ENCODE results near the gene SEMA6A.

Gene SEMA6A, protein sequence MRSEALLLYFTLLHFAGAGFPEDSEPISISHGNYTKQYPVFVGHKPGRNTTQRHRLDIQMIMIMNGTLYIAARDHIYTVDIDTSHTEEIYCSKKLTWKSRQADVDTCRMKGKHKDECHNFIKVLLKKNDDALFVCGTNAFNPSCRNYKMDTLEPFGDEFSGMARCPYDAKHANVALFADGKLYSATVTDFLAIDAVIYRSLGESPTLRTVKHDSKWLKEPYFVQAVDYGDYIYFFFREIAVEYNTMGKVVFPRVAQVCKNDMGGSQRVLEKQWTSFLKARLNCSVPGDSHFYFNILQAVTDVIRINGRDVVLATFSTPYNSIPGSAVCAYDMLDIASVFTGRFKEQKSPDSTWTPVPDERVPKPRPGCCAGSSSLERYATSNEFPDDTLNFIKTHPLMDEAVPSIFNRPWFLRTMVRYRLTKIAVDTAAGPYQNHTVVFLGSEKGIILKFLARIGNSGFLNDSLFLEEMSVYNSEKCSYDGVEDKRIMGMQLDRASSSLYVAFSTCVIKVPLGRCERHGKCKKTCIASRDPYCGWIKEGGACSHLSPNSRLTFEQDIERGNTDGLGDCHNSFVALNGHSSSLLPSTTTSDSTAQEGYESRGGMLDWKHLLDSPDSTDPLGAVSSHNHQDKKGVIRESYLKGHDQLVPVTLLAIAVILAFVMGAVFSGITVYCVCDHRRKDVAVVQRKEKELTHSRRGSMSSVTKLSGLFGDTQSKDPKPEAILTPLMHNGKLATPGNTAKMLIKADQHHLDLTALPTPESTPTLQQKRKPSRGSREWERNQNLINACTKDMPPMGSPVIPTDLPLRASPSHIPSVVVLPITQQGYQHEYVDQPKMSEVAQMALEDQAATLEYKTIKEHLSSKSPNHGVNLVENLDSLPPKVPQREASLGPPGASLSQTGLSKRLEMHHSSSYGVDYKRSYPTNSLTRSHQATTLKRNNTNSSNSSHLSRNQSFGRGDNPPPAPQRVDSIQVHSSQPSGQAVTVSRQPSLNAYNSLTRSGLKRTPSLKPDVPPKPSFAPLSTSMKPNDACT

DNA sequence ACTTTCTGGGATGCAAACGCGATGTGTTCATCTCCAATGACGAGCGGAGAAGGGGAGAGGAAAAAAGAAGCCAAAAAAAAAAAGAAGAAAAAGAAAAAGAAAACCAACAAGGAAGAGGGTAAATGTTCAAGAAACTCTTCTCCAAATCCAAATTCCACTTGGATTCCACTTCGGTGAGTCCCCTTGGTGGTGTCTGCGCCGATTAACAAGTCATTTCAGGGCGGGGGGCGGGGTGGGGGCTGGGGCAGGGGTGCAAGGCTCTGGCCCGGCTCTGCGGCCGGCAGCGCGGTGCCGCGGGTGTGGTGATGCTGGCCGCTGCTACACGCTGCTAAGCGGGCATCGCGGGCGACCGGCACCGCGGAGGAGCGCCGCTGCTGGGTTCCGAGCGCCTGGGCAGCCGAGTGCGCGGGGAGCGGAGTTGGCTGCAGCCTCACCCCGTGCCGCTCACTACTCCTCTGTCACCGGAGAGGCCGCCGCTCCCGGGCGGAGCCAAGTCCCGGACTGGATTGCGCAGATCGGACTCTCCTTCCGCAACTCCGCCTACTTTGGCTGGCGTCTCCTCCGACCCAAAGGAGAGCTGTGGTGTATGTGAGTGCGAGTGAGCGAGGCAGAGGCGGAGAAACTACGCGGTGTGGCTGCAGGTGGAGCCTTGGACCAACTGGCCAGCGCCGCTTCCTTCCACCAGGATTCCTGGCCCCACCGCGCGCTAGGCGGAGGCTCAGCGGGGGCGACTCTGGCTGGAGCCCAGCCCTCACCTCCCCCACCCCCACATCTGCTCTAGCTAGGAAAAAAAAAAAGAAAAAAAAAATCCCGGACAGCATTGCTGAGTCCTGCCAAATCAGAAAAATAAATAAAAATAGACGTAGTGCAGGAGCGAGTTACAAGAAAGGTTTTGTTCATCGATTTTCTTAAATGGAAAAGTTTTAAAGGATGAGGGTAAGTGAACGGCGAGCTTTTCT is at the start of gene SEMA6A:
TSS of gene SEMA6A (minus strand) at position 457 of the 959 bp plus-strand sequence. CDS start 69,879 bp downstream, outside the sequence.
- peak; percentile 99 for DNase-seq

DNA sequence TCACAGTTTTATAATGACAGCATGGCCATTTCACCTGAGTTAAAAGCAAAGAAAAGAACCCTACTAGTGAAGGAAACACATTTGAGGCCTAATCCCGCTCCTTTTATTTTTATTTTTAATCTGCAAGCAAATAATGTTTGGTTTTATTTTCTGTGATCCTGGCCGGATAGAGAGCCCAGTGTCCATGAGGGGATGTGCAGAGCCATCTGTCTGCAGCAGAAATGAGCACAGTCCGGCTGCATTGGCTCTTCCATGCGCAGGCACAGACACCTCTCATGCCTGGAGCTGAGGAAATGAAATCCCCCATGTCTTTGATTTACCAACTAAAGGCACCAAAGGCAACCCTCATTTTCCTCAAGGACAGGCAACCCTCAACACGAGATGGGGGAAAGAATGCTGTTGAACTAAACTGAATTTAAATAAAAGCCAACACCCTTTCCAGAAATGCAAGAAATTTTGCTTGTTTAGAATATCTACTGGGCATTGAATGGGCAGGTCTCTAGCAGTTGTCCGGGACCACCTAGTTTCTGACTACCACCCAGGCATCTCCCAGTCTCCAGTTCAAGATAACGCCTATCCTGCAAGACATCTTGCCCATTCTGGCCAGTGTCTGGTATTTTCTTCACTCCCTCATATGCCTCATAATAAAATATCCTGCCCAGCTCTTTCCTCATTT is 47.9 kb upstream of the SEMA6A start:
- DNase-seq: no peak

DNA sequence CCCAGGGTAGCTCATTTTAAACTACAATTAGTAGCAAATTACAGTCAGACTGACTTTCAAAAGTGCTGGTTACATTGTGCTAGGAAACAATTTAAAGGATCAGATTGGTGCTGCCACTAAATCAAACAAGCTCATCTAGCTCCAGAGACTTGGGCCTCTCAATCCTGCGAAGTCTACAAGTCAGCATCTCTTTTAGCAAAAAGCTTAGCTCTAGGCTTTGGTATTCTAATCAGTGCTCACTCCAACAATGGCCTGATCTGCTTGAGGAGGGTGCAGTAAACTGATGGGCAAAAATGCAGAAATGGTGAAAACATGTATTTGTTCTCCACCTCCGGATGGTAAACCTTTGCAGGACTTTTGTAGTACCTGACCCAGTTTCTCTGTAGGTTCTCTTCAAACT is 47.0 kb upstream of the SEMA6A start:
- DNase-seq: no peak

DNA sequence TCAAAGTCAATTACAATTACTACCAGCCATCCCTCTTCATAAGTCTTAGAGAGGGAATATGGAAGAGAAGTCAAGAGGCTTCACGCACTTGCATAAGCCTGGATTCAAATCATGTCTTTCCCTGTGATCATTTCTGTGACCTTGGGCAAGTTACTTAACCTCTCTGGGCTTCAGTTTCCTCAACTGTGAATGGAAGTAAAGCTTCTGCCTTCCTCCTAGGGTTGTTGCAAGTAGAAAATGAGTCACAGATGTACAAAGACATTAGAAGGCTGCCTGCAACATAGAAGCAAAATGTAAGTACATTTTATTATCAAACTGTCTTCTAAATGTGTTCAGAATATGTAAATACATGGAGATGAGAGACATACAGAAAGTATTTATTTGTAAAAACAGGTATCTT is 42.3 kb upstream of the SEMA6A start:
- no peak for DNase-seq

DNA sequence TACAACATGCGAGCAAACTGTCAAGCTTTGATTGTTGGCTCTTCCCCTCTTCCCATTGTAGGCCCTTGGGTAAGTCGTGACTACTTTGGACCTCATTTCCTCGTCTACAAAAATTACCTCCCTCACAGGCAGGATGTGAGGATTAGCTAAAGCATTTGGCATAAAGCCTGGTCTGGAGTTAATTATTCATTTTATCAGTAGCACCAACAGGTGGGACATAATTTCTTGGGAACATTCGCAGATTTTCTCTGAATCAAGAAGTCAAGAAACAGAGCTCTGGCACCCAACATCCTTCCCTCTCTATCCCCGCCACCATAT is 39.9 kb upstream of the SEMA6A start:
- DNase-seq: peak; percentile 20

DNA sequence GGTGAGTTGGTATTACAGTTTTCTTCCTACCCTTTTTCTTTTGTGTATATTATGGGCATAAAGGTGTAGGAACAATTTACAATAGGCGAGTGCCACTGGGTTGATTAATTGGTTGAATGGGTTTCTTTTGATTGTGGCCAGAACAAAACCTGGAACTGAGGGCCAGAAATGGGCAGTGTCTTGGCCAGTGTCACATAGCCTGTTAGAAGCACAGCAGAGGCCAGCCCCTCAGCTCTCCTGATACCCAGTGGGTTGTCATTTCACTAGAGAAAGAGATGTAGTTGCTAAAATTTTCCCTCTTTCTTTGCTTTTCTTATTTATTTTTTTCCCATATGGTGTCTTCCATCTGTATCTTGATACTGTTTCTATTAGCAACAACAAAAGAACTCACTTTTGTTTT is 38.8 kb upstream of the SEMA6A start:
- no peak for DNase-seq

DNA sequence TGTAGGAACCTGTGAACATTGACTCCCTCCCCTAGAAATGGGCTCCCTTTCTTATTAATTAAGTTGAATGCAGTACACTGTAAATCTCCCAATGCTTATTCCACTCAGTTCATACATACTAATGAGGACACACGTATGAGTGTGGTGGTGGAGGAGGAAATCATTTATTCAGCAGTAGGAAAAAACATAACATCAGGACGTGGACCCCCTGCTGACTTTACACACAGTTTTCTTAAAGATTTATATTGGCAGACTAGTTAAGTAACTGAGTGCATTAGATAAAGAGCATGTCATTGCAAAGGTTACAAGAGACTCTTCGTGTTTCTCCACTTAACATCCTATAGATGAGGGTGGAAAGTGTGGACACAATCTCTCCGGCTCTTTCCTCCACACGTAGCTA is 37.8 kb upstream of the SEMA6A start:
- no peak for DNase-seq

DNA sequence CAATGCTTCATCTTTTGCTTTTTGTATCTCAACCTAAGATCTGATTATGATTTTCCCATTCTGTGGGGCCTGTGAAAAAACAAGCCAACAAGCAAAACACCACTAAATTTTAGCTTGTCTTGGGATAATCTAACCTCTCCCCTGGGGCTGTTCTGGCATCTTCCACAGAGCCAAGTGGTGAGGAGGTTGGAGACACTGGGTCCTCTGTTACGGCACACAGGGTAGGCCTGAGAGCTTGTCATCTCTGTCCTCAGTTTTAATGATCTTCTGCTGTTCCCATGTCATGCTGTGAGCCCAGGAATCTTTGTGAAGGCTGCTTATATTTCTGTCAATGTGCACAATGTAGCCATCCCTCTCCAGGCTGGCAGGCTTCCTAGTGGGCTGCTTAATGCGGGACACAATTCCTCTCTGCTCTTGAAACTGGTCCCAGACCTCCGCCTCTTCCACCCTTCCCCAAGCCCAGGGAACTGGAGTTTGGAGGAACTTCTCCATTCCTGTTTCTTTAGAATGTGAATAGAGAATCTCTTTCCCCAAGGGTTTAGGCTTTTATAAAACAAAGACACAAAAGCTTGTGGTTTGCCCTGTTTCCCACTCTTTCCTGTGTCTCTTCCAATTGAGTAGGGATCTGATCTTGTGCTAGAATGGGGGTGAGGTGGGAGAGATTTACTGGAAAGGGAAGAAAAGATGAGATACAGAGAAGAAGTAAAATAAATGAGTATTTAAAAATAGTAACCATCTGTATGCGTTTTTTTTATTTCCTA is 30.9 kb upstream of the SEMA6A start:
- DNase-seq: no peak

DNA sequence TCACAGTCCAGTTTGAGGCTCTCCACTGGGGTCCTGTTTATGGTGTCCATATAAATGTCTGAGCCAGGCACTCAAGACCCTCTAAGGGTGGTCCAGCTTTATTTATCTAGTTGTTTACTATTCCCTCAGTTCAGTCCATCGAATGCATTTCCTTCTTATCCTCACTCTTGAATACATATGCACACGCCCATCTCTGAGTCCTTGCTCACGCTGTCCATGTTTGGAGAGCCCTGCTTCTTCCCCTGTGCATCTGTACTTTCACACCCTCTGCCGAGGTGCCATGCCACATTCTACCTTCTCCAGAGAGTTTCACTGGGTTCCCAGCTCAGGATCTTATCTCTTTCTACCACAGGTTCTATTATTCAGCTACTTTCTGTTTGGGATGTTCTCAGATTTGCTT is 30.2 kb upstream of the SEMA6A start:
- DNase-seq: no peak

DNA sequence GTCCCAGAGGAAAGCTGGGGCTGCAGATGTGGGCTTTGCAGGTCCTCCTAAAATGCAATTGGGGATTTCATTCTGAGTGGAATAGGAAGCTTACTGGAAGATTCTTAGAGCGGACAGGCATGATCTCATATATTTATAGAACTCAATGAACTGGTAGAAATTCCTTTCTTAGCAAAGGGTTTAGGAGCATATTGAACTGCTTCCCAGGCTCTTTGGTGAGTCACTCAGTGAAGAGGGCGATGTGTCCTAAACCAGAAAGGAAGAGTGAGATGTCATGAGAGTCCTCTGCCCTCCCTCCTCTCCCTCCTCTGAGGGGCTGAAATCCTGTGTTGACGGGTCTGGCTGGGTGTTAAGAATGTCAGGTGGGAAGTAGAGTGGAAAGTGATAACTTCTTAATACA is 26.3 kb upstream of the SEMA6A start:
- DNase-seq: peak; percentile 49

DNA sequence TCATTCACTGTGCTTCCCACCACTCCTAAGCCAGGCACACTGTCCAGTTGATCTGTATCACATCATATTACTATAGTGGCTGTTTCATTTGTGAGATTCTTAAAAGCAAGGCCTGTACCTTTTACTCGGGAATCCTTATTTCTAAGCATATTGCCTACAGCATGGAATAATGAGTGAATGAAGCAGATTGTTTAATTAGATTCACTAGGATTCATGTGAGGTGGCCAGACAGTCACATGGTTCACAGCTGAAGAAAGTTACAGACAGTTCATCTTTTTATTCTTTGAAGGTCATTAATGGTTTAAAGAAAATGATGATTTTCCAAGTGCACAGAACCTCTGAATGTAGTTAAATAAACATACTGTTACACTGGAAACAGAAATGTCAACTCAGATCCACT is 24.3 kb upstream of the SEMA6A start:
- DNase-seq: no peak

DNA sequence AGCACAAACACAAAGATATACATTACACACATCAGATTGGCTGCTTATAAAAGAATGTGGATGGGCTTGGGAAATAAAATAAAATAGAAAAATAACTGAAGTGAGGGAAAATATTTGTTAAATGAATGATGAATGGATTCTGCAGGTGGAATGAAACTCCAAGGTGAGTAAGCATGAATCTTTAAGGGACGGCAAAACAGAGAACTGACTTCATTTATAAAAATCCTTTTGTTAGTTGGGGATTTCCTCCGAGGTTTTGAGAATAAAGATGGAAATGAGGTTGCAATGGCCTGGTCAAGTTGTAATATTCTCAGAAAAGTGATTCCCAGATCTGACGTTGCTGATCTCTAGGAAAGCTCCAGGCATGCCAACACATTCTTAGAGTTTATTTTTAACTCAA is 20.9 kb upstream of the SEMA6A start:
- no peak for DNase-seq

DNA sequence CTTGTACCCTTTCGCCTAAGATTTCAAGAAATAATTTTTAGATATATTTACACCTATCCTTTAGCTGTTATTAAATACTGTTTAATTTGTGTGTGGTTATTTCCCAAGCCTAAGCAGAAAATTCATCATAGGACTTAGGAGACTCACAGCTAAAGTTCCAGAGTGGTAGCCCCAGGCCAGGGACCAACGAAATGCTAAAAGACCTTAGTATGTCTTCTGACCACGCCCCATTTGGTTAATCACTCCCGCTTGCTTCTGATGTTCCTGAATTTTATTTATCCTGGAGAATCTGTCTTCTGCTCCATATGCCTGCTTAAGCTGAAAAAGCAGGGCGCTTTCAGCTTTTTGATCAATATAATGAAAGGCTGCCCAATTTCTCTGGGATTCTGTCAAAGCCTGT is 18.7 kb upstream of the SEMA6A start:
- no peak for DNase-seq

DNA sequence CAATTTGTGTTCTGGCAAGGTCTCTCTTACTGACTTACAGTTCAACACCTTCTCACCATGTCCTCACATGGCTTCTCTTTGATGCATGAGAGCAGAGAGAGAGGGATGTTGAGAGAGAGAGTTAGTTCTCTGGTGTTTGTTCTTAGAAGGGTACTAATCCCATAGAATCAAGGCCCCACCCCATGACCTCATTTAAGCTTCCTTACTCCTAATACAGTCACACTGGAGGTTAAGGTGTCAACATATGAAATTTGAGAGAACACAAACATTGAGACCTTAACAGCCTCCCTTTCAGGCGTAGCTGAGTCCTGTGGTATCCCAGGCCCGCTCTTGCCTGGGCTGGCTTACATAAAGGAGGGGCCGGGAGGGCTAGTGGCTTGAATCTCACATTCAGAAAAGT is 10.6 kb upstream of the SEMA6A start:
- peak; percentile 83 for DNase-seq

DNA sequence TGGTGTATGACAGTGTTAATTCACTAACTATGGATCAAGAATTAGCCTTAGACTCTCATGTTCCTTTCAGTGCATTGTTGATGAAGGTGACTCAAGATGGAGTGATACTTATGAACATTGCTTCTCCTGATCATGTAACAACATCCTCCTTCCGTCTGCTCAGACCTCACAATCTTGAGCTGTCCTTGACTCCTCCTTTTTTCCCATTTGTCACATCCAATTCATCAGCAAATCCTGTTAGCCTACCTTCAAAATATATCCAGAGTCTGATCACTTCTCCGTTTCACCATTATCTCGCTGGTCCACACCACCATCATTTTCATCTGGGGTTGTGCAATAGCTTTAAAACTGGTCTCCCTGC is 9.2 kb upstream of the SEMA6A start:
- no peak for DNase-seq

DNA sequence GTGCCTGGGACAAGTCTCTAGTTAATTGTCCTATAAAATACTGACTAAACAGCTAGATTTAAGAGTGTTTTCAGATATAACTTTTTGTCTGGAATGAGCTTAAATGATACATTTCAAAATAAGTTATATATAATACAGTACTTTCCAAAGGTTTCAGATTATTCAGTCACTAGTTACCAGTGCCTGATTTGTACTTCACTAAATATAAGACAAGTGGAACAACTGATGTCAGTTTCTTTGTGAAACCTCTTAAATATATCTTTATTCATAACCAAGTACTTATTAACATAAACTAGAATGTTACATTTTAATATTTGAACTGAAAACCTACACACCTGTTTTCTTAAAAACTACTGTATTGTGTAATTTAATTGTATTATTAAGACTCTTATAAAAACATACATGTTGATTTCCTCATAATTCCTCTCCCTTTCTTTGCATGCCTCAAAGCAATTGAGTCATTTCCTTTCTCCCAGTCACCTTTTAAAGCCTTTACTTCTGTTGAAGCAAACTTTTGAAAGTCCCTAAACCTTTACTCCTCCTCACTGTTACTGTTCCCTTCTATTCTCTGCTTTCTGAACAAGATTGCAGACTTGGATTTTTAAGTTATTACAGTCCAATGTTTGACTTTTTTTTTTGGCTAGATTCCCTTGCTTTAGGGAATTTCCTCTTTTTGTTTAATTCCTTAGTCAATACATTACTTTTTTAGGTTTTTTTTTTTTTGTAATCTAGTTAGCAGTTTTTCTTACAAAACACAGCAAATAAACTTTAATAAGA is 8.7 kb upstream of the SEMA6A start:
- no peak for DNase-seq

DNA sequence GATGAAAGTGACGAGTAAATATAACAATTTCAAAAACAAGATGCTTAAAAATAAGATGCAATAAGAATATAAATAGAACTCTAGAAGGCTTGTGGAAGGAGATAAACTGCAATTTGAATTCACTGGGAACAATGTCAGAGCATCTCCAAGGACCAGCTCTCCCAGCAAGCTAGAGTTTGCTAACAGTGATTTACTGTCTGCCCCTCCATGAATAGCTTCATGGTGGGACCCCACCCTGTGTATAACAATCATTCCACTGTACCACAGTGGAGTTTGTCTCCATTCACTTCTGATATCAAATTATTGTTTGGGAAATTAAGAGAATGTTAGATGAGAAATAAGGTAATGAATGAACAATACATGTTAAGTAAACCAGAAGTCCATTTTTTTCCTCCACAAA is 7.3 kb upstream of the SEMA6A start:
- no peak for DNase-seq

DNA sequence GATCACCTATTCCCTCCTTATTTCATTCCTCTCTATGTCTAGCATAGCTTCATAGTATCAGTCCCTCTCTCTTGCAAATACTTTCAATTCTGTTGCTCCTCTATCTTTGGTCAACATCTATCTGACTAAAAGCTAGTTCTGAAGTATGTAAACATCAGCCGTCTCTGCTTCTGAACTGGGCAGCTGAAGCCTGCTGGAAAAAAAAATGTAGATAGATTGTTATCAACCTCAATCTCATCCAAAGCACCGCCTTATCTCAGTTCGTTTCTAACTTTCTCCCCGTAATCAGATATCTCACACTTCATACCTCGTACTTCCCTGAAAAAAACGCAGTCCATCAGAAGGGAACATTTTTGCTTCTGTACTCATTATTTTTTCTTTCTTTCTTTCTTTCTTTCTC is 4.5 kb upstream of the SEMA6A start:
- no peak for DNase-seq

DNA sequence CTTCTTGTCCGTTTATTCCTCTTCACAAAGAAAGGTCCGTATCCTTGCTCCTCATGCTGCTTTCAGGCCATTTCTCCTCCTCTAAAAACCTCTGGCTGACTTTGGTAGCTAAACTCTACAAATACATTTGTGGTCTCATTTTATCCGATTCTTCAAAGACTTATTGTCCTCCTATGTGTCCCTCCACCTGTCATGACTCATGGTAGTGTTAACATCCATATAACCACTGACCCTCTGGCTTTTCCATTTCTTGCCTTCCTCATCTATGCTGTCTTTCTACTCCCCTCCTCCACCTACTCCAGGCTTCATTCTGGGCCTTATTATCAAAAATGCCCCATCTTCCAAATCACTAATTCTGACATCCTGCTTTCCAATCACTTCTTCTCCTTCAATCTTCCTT is 4.1 kb upstream of the SEMA6A start:
- DNase-seq: peak; percentile 17

DNA sequence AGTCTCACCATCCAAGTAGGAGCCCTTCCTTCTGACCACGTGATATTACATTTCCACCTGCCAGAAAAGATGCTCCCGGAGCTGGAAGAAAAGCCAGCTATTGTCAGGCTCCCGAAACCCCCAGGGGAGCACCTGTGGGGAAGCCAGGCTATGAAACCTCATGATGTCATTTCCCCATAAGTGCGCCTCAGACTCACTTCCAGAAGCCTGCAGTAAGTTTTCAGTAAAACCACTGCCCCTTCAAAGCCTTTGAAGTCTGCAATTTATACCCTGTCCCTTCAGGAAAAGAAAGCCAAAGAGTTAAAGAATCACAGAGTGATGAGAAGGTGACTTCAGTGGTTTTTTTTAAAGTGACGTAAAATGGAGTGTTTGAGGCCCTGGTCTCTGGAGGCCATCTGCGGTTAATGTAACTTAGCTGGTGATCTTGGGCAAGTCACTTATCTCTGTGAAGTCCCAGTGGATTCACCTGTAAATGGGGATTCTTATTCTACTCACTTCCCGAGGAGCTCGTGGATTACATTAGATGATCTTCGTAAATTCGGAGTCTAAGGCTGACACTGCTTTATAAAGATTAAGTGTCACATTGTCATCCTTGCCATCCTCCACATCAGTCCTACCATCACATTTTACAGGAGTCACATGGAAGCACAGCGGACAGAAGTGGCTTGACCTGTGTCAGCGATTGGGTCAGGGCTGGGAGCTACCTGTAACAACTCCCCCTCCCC is 2.6 kb upstream of the SEMA6A start:
- no peak for DNase-seq
